TTC549 (cell line): Measurements from ENCODE around the gene TOMM20.

Source experiments
- FAIRE-seq: peaks from 2 replicates; lab custom pipeline; 2012; peaks lifted over from hg19 to GRCh38; lab: Jason Lieb, UNC

Gene TOMM20

GRCh38 chr1:235133086-235133485, 4.4 kb upstream of the TOMM20 start:
- no peak for FAIRE-seq

GRCh38 chr1:235131961-235132360, 3.3 kb upstream of the TOMM20 start:
- no peak for FAIRE-seq

GRCh38 chr1:235130766-235131270, 2.2 kb upstream of the TOMM20 start:
- no peak for FAIRE-seq

GRCh38 chr1:235129774-235130570, 1.3 kb upstream of the TOMM20 start:
- FAIRE-seq = no peak

- FAIRE-seq = no peak
Observed at GRCh38 chr1:235127732-235128455, 743 bp downstream of the TOMM20 start.

- no peak for FAIRE-seq
Observed at GRCh38 chr1:235127203-235127602, 1.4 kb downstream of the TOMM20 start.

GRCh38 chr1:235124665-235125064, 4.0 kb downstream of the TOMM20 start:
- FAIRE-seq = peak; percentile 7

- FAIRE-seq = no peak
Observed at GRCh38 chr1:235124111-235124510, 4.5 kb downstream of the TOMM20 start.

GRCh38 chr1:235122348-235122747, 6.3 kb downstream of the TOMM20 start:
- FAIRE-seq = no peak

- no peak for FAIRE-seq
Observed at GRCh38 chr1:235113183-235113917, 15.3 kb downstream of the TOMM20 start.

GRCh38 chr1:235112297-235113182, 16.1 kb downstream of the TOMM20 start:
- FAIRE-seq = peak; percentile 33

GRCh38 chr1:235111107-235111506, 17.5 kb downstream of the TOMM20 start:
- no peak for FAIRE-seq

GRCh38 chr1:235108876-235109275, 19.8 kb downstream of the TOMM20 start:
- no peak for FAIRE-seq

GRCh38 chr1:235108185-235108593, 20.4 kb downstream of the TOMM20 start:
- no peak for FAIRE-seq

GRCh38 chr1:235107368-235108184, 21.1 kb downstream of the TOMM20 start:
- no peak for FAIRE-seq

- FAIRE-seq = no peak
Observed at GRCh38 chr1:235106457-235106856, 22.2 kb downstream of the TOMM20 start.

GRCh38 chr1:235105051-235106043, 23.3 kb downstream of the TOMM20 start:
- FAIRE-seq = peak; percentile 97

GRCh38 chr1:235102993-235103411, 25.6 kb downstream of the TOMM20 start:
- FAIRE-seq = no peak

- FAIRE-seq = no peak
Observed at GRCh38 chr1:235102259-235102582, 26.4 kb downstream of the TOMM20 start.
